OCI-LY1 (cell line): ENCODE measurements around the gene KIR2DL1.
"Not testable (repeated sequence)": the region's sequence is repeated elsewhere in the genome, so short reads cannot be mapped to it uniquely, and the experiment has no call there.

Experiments used
- H2AFZ ChIP-seq: fragments of 200-600 bp; sonication (generic), shearing (Covaris generic); 2 replicates; pipeline ENCODE4 v1.6.0; 2014; ENCODE audit warnings: antibody characterized with exemption, mild to moderate bottlenecking, low read length
- H3F3A ChIP-seq: fragments of 200-600 bp; sonication (generic), shearing (Covaris generic); 2 replicates; pipeline ENCODE4 v1.6.0; 2014; ENCODE audit warnings: mild to moderate bottlenecking, antibody characterized with exemption, low read length, moderate library complexity; ENCODE audit not compliant: insufficient read depth
- H3K27ac ChIP-seq: fragments of 200-600 bp; sonication (generic); 2 replicates; pipeline ENCODE4 v1.5.1; 2014; ENCODE audit warnings: low read length, mixed run types, mild to moderate bottlenecking, low read depth; ENCODE audit not compliant: poor library complexity, severe bottlenecking
- H3K27me3 ChIP-seq: fragments of 200-600 bp; sonication (generic); 2 replicates; pipeline ENCODE4 v1.6.0; 2014; ENCODE audit warnings: antibody characterized with exemption, mild to moderate bottlenecking, low read length, moderate library complexity; ENCODE audit not compliant: insufficient read depth
- H3K36me3 ChIP-seq: fragments of 200-600 bp; sonication (generic); 2 replicates; pipeline ENCODE4 v1.6.1; 2014; ENCODE audit warnings: mild to moderate bottlenecking, antibody characterized with exemption, low read length, moderate library complexity, mixed read lengths; ENCODE audit not compliant: insufficient read depth
- H3K4me1 ChIP-seq: fragments of 200-600 bp; sonication (generic); 2 replicates; pipeline ENCODE4 v1.5.1; 2014; ENCODE audit warnings: mild to moderate bottlenecking, low read length, moderate library complexity; ENCODE audit not compliant: insufficient read depth, severe bottlenecking
- H3K4me2 ChIP-seq: fragments of 200-600 bp; sonication (generic), shearing (Covaris generic); 2 replicates; pipeline ENCODE4 v1.6.1; 2014; ENCODE audit warnings: low read length
- H3K4me3 ChIP-seq: fragments of 200-600 bp; sonication (generic); 2 replicates; pipeline ENCODE4 v1.5.1; 2014; ENCODE audit warnings: low read length, low read depth, mild to moderate bottlenecking, mixed read lengths; ENCODE audit not compliant: poor library complexity, severe bottlenecking
- H3K79me2 ChIP-seq: fragments of 200-600 bp; shearing (Covaris generic); 2 replicates; pipeline ENCODE4 v1.6.1; 2016; ENCODE audit warnings: mixed run types, low read length, mixed read lengths; ENCODE audit not compliant: insufficient read depth
- H3K9ac ChIP-seq: fragments of 200-600 bp; sonication (generic), shearing (Covaris generic); 2 replicates; pipeline ENCODE4 v1.6.1; 2014; ENCODE audit warnings: mild to moderate bottlenecking, low read length, mixed read lengths
- H3K9me2 ChIP-seq: fragments of 200-600 bp; sonication (generic), shearing (Covaris generic); 2 replicates; pipeline ENCODE4 v1.6.1; 2014; ENCODE audit warnings: low read depth, mild to moderate bottlenecking, low read length, mixed read lengths
- H3K9me3 ChIP-seq: fragments of 200-600 bp; shearing (Covaris generic); 2 replicates; pipeline ENCODE4 v1.6.1; 2014; ENCODE audit warnings: low read length, mixed read lengths
- H4K20me1 ChIP-seq: fragments of 200-600 bp; sonication (generic), shearing (Covaris generic); 2 replicates; pipeline ENCODE4 v1.6.0; 2016; ENCODE audit warnings: mild to moderate bottlenecking, low read length; ENCODE audit not compliant: insufficient read depth

KIR2DL1 gene

DNA sequence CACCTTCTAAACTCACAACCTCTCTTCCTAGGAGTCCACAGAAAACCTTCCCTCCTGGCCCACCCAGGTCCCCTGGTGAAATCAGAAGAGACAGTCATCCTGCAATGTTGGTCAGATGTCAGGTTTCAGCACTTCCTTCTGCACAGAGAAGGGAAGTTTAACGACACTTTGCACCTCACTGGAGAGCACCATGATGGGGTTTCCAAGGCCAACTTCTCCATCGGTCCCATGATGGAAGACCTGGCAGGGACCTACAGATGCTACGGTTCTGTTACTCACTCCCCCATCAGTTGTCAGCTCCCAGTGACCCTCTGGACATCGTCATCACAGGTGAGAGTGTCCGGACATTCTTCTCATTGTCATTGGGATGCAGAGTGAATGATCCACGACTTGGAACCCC is 11.0 kb upstream of the KIR2DL1 start:
- not testable (repeated sequence) for H3K27ac ChIP-seq, H3K9ac ChIP-seq, H4K20me1 ChIP-seq, H3K9me2 ChIP-seq, H3K27me3 ChIP-seq, H2AFZ ChIP-seq, H3K79me2 ChIP-seq, H3F3A ChIP-seq, H3K4me1 ChIP-seq, H3K9me3 ChIP-seq, H3K4me3 ChIP-seq, H3K36me3 ChIP-seq, H3K4me2 ChIP-seq

DNA sequence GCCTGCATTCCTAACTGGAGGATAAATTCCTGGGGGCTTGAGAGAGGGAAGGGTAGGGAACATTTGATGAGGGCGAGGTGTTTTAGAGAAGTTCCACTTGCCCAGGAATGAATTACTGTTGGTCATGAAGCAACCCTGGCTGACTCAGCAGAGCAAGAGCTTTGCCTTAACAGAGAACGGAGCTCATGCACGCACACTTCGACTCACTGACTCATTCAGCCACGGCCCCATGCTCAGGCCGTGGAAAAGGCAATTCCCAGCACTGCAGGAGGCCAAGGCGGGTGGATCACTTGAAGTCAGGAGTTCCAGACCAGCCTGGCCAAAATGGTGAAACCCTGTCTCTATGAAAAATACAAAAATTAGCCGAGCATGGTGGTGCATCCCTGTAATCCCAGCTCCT is 5.4 kb upstream of the KIR2DL1 start:
- not testable (repeated sequence) for H3K9me3 ChIP-seq, H3K79me2 ChIP-seq, H3K4me1 ChIP-seq, H3K4me3 ChIP-seq, H3K36me3 ChIP-seq, H3K27me3 ChIP-seq, H4K20me1 ChIP-seq, H2AFZ ChIP-seq, H3K27ac ChIP-seq, H3K9ac ChIP-seq, H3K4me2 ChIP-seq, H3F3A ChIP-seq, H3K9me2 ChIP-seq

DNA sequence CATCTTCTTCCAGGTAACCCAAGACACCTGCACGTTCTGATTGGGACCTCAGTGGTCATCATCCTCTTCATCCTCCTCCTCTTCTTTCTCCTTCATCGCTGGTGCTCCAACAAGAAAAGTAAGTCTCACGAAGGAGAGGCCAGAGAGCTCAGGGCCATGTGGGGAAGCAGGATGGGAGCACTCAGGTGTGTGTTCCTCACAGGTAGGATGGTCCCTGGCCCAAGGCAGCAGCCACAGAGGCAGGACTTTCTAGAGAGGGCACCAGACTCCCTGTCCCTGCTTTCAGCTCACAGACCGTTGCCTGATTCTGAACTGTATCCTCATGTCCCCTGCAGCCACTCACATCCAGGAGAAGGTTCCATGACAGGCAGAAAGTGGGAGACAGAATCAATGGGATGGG is 3.1 kb upstream of the KIR2DL1 start:
- not testable (repeated sequence) for H4K20me1 ChIP-seq, H3K4me2 ChIP-seq, H3K27ac ChIP-seq, H3K9ac ChIP-seq, H3K9me3 ChIP-seq, H3K36me3 ChIP-seq, H3K4me1 ChIP-seq, H3K4me3 ChIP-seq, H3K27me3 ChIP-seq, H3F3A ChIP-seq, H2AFZ ChIP-seq, H3K79me2 ChIP-seq, H3K9me2 ChIP-seq

DNA sequence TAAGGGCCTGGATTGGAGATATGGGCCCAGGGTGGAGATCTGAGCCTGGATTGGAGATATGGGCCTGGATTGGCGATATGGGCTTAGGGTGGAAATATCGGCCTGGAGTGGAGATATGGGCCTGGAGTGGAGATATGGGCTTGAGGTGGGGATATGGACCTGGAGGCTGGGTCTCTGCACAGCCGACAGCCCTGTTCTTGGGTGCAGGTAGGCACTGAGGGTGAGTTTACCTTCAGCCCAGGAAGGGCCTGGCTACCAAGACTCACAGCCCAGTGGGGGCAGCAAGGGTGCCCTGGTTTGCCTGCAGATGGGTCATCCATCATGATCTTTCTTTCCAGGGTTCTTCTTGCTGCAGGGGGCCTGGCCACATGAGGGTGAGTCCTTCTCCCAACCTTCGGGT is 918 bp downstream of the KIR2DL1 start:
- H3K9ac ChIP-seq, H3F3A ChIP-seq, H3K36me3 ChIP-seq, H3K4me3 ChIP-seq, H3K79me2 ChIP-seq, H2AFZ ChIP-seq, H3K4me1 ChIP-seq, H3K27me3 ChIP-seq, H3K27ac ChIP-seq, H3K9me2 ChIP-seq, H4K20me1 ChIP-seq, H3K9me3 ChIP-seq, H3K4me2 ChIP-seq: not testable (repeated sequence)

DNA sequence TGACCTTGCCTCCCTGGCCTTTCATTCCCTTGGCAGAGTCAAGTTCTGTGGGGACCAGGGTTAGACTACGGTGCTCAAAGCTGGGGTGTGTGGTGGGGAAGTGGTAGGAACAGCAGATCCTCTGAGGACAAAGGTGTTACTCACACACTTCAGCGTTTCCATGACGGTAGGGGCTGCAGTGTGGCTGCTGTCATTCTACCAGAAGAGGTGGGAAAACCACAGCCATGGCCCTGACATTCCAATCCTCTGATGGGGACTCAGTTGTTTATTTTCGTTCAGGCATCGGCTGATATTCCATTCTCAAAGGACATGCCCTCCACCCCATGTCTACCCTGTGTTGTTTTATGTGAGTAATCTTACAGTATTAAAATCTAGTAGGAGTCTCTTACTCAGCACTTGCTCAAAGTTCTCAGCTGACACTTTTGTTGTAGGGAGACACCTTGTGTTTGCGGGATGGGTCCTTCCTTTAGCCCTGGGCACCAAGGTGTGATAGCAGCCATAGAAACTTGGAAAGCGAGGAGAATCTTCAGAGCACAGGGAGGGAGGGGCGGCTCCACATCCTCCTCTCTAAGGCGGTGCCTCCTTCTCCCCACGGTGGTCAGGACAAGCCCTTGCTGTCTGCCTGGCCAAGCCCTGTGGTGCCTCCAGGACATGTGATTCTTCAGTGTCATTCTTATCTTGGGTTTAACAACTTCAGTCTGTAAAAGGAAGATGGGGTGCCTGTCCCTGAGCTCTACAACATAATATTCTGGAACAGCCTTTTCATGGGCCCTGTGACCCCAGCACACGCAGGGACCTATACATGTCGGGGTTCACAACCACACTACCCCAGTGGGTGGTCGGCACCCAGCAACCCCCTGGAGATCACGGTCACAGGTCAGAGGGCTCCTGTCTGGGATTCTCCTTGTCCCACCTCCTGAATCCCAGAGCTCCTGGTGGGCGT is 1.7 kb downstream of the KIR2DL1 start:
- H3K36me3 ChIP-seq, H3K27me3 ChIP-seq, H4K20me1 ChIP-seq, H2AFZ ChIP-seq, H3K79me2 ChIP-seq, H3K9me3 ChIP-seq, H3K9ac ChIP-seq, H3K4me1 ChIP-seq, H3K9me2 ChIP-seq, H3K27ac ChIP-seq, H3F3A ChIP-seq, H3K4me2 ChIP-seq, H3K4me3 ChIP-seq: not testable (repeated sequence)

DNA sequence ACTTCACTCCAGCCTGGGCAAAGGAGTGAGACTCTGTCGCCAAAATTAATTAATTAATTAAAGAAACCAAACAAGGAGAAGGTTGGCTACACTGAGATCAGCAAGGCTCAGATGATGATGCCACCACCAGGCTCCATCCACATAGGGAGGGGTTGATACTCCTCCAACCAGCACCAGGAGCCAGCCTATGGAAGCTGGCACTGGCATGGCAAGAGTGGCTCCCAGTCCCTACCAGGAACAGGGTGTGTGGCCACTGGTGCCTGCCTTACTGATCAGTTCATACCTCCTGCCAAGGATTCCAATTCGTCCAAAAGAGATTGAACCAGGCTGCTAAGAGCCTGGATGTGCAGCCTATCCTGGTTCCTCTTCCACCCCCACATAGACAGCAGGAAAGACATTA is 3.1 kb downstream of the KIR2DL1 start:
- not testable (repeated sequence) for H3F3A ChIP-seq, H4K20me1 ChIP-seq, H3K9me3 ChIP-seq, H3K4me2 ChIP-seq, H3K4me3 ChIP-seq, H3K79me2 ChIP-seq, H3K36me3 ChIP-seq, H3K4me1 ChIP-seq, H3K27ac ChIP-seq, H3K9ac ChIP-seq, H3K9me2 ChIP-seq, H2AFZ ChIP-seq, H3K27me3 ChIP-seq

DNA sequence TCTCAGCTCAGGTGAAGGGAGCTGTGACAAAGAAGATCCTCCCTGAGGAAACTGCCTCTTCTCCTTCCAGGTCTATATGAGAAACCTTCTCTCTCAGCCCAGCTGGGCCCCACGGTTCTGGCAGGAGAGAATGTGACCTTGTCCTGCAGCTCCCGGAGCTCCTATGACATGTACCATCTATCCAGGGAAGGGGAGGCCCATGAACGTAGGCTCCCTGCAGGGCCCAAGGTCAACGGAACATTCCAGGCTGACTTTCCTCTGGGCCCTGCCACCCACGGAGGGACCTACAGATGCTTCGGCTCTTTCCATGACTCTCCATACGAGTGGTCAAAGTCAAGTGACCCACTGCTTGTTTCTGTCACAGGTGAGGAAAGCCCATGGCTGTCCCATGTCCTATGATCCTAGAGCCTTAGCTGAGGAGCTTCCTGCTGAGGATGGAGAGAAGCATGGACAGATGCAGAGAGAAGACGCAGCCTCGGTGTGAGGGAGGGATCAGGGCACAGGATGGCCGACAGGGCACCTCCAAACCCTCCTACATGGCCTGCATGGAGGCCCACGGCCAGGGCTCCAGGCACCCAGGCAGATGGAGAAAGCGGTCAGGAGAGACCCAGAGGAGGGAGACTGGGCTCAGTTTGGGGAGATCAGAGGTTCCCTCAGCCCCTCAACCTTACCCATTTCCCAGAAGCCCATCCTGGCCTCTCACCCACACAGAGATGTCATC is 5.7 kb downstream of the KIR2DL1 start:
- not testable (repeated sequence) for H3K79me2 ChIP-seq, H2AFZ ChIP-seq, H3K27ac ChIP-seq, H3K9me3 ChIP-seq, H3K4me2 ChIP-seq, H3F3A ChIP-seq, H3K36me3 ChIP-seq, H3K4me3 ChIP-seq, H3K27me3 ChIP-seq, H3K9ac ChIP-seq, H4K20me1 ChIP-seq, H3K9me2 ChIP-seq, H3K4me1 ChIP-seq
